Right atrium auricular region (tissue), 2 donors: ENCODE measurements around the gene NR3C2. TPM values are rescaled to one million over a fixed set of nuclear protein-coding genes. Genes with fewer than 3 reads are reported as not detected.

Source experiments
- DNase-seq: peaks from one replicate; pipeline ENCODE4 v3.0.0-alpha.2; 2019; ENCODE audit warnings: low spot score
- H3K27ac ChIP-seq, 2 donors: fragments of 200-600 bp; sonication (generic); 1 replicate in 1 of 2; 2 replicates in 1 of 2; pipeline ENCODE4 v1.5.1; 2016 to 2019
- H3K27me3 ChIP-seq, 2 donors: fragments of 200-600 bp; sonication (generic); one replicate each; pipeline versions ENCODE4 v1.5.1 to v1.6.0; 2017 to 2019
- H3K36me3 ChIP-seq: fragments of 200-600 bp; sonication (generic); one replicate; pipeline ENCODE4 v1.5.1; 2016
- H3K4me1 ChIP-seq, 2 donors: fragments of 200-600 bp; sonication (generic); one replicate each; pipeline versions ENCODE4 v1.5.1 to v1.6.0; 2017 to 2019
- H3K4me3 ChIP-seq, 2 donors: fragments of 200-600 bp; sonication (generic); 1 replicate in 1 of 2; 2 replicates in 1 of 2; pipeline ENCODE4 v1.5.1; 2017 to 2019; ENCODE audit warnings: mild to moderate bottlenecking in 1 of 2, moderate library complexity in 1 of 2
- H3K9me3 ChIP-seq, 2 donors: fragments of 200-600 bp; sonication (generic); one replicate each; pipeline ENCODE4 v1.5.1; 2019
- total RNA-seq, 2 donors: library from RNA; depleted of rRNA; stranded (reverse); fragments of >200 nt; gene quantifications; one replicate each; pipeline ENCODE4 v1.1.0, GENCODE V29; 2016
- TF ChIP-seq, protein P1 (sequence below), 2 donors: fragments of 200-600 bp; sonication (generic); IDR thresholded peaks; one replicate each; pipeline ENCODE4 v1.5.1; 2019; ENCODE audit warnings: antibody characterized with exemption in 2 of 2

The NR3C2 gene
- total RNA-seq, 2 donors from 2014 or later = 15.7 to 39.9 TPM

- Histone ChIP-seq H3K27me3 (no peaks in the 10 kb centered on the region), H3K27ac (peak overlapping the region; percentile 24 to 49), H3K9me3 (no peaks in the 10 kb centered on the region), H3K4me1 (peaks cover 0 to 21% of the 10 kb centered on the region in 2 donors), H3K4me3 (no peak overlapping the region), H3K36me3 (no peaks in the 10 kb centered on the region)
- no peak for DNase-seq
- TF ChIP-seq, protein P1, sequence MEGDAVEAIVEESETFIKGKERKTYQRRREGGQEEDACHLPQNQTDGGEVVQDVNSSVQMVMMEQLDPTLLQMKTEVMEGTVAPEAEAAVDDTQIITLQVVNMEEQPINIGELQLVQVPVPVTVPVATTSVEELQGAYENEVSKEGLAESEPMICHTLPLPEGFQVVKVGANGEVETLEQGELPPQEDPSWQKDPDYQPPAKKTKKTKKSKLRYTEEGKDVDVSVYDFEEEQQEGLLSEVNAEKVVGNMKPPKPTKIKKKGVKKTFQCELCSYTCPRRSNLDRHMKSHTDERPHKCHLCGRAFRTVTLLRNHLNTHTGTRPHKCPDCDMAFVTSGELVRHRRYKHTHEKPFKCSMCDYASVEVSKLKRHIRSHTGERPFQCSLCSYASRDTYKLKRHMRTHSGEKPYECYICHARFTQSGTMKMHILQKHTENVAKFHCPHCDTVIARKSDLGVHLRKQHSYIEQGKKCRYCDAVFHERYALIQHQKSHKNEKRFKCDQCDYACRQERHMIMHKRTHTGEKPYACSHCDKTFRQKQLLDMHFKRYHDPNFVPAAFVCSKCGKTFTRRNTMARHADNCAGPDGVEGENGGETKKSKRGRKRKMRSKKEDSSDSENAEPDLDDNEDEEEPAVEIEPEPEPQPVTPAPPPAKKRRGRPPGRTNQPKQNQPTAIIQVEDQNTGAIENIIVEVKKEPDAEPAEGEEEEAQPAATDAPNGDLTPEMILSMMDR (IDR thresholded peaks at IDR 0.05) = no peak
Observed at GRCh38 chr4:148095346-148095923, 346.8 kb downstream of the NR3C2 start.

DNA sequence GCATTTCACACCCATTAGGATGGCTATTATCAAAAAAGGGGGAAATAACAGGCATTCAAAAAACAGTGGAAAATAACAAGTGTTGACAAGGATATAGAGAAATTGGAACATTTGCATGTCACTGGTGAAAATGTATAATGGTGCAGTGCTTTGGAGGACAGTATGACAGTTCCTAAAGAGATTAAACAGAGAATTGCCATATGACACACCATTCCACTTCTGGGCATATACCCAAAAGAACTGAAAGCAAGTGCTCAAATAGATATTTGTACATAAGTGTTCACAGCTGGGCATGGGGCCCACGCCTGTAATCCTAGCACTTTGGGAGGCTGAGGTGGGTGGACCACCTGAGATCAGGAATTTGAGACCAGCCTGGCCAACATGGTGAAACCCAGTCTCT, 348.1 kb downstream of the NR3C2 start:
- H3K36me3 ChIP-seq = no peaks in the 10 kb centered on the region
- peak overlapping the region in 1 of 2 donors; percentile 13 for H3K27ac ChIP-seq
- no peak for DNase-seq
- TF ChIP-seq, protein P1 (IDR thresholded peaks at IDR 0.05) = no peak
- no peak overlapping the region for H3K4me3 ChIP-seq
- peaks cover 0 to 21% of the 10 kb centered on the region in 2 donors for H3K4me1 ChIP-seq
- no peaks in the 10 kb centered on the region for H3K27me3 ChIP-seq
- H3K9me3 ChIP-seq = no peaks in the 10 kb centered on the region

GRCh38 chr4:148093065-148093464, 349.1 kb downstream of the NR3C2 start:
- Histone ChIP-seq H3K4me3 (no peak overlapping the region), H3K27ac (no peak overlapping the region), H3K36me3 (no peaks in the 10 kb centered on the region), H3K4me1 (peaks cover 0 to 21% of the 10 kb centered on the region in 2 donors), H3K27me3 (no peaks in the 10 kb centered on the region), H3K9me3 (no peaks in the 10 kb centered on the region)
- no peak for DNase-seq
- TF ChIP-seq, protein P1 (IDR thresholded peaks at IDR 0.05) = no peak

DNA sequence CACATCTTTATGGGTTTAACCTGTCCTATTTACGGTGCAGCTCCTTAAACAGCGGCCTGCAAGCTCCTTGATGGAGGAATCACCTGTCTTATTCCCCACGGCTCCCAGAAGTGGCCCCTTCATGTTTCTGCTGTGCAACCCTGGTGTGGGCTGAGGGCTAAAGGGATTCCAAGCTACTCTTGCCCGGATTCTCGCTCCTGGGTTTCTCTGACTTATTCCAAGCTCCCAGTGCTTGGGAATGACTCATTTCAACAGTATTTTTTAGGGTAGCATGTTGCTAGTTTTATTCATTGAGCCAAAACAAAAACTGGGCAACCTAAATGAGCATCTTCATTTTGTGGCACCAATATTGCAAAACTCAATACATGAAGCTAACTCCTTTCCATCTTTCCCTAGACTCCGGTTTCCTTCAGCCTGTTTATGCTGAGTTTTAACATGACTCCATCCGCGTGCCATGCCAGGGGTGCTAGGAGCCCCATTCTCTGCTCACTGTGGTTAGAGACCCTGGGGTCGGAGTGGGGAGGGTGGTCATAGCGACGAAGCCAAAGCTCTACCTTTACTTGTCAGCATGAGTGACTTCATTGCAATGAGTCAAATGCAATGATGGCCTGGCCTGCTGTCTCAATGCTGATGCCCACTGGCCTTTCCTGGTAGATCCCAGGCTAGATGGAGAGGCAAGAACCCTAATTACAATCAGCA, 349.7 kb downstream of the NR3C2 start:
- H3K27ac ChIP-seq = no peak overlapping the region
- no peak for DNase-seq
- H3K9me3 ChIP-seq = no peaks in the 10 kb centered on the region
- peaks cover 0 to 21% of the 10 kb centered on the region in 2 donors for H3K4me1 ChIP-seq
- TF ChIP-seq, protein P1 (IDR thresholded peaks at IDR 0.05) = no peak
- no peaks in the 10 kb centered on the region for H3K27me3 ChIP-seq
- no peak overlapping the region for H3K4me3 ChIP-seq
- H3K36me3 ChIP-seq = no peaks in the 10 kb centered on the region

GRCh38 chr4:148091896-148092295, 350.3 kb downstream of the NR3C2 start:
- no peak overlapping the region for H3K27ac ChIP-seq
- H3K9me3 ChIP-seq = no peaks in the 10 kb centered on the region
- H3K4me1 ChIP-seq = peaks cover 0 to 21% of the 10 kb centered on the region in 2 donors
- TF ChIP-seq, protein P1 (IDR thresholded peaks at IDR 0.05) = no peak
- no peaks in the 10 kb centered on the region for H3K27me3 ChIP-seq
- H3K36me3 ChIP-seq = no peaks in the 10 kb centered on the region
- no peak overlapping the region for H3K4me3 ChIP-seq
- no peak for DNase-seq
